ENCODE measurements around the gene ERC2.

ERC2 gene

DNA sequence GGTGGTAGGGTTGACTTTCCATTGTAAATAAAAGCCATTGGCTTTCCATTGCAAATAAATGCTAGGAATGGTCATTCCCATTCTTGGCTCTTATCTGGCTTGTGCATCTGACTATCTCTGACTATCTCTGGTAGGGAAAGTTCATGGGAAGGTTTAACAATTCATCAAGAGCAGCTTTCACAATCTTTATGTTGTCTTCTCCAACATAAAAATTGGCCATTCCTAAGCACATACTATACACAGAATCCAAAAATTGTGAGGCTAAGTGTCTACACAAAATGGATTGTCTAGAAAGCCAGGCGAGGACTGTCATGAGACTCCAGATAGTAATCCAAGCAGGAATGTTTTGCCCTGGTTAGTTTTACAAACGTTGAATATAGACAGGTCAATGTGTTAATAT, 926.8 kb downstream of the ERC2 start:
- Histone ChIP-seq H3K9me3 (ENCODE audit: severe bottlenecking) (no peaks in the 10 kb centered on the region), H3K36me3 (no peaks in the 10 kb centered on the region), H3K27ac (no peak overlapping the region), H3K27me3 (ENCODE audit: insufficient read depth, low read depth, severe bottlenecking) (no peaks in the 10 kb centered on the region), H3K4me3 (ENCODE audit: low read depth, low read length) (no peak overlapping the region)
- no peak for DNase-seq
- TF ChIP-seq CTCF (IDR thresholded peaks at IDR 0.05; ENCODE audit: low read depth, low read length): no peak

- Histone ChIP-seq H3K36me3 (no peaks in the 10 kb centered on the region), H3K4me3 (ENCODE audit: low read depth, low read length) (no peak overlapping the region), H3K9me3 (ENCODE audit: severe bottlenecking) (no peaks in the 10 kb centered on the region), H3K27me3 (ENCODE audit: insufficient read depth, low read depth, severe bottlenecking) (no peaks in the 10 kb centered on the region), H3K27ac (no peak overlapping the region)
- TF ChIP-seq CTCF (IDR thresholded peaks at IDR 0.05; ENCODE audit: low read depth, low read length): no peak
- no peak for DNase-seq
Measured at GRCh38 chr3:55541016-55541415, 927.3 kb downstream of the ERC2 start.

DNA sequence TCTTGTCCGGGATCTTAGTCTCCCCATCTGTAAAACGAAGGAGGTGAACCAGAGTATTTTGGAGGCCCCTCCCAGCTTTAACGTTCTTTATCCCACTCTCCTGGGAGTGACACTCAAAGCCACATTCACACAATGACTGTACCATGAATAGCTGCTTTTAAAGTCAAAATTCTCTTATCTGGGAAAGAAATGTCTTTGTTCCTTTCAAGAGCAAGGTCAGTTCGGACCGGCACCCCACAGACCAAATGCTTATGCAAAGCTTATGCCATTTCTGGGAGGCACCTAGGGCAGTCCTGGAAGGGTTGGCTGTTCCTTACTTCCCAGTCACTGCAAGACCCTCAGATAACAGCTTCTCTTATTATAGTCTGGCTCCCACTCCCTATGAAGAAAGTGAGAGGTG, 927.7 kb downstream of the ERC2 start:
- no peak for DNase-seq
- no peaks in the 10 kb centered on the region for H3K27me3 ChIP-seq (ENCODE audit: insufficient read depth, low read depth, severe bottlenecking)
- H3K9me3 ChIP-seq (ENCODE audit: severe bottlenecking): no peaks in the 10 kb centered on the region
- no peak overlapping the region for H3K27ac ChIP-seq
- no peak for TF ChIP-seq CTCF (IDR thresholded peaks at IDR 0.05; ENCODE audit: low read depth, low read length)
- no peak overlapping the region for H3K4me3 ChIP-seq (ENCODE audit: low read depth, low read length)
- no peaks in the 10 kb centered on the region for H3K36me3 ChIP-seq

GRCh38 chr3:55538158-55538557, 930.1 kb downstream of the ERC2 start:
- no peak for TF ChIP-seq CTCF (IDR thresholded peaks at IDR 0.05; ENCODE audit: low read depth, low read length)
- H3K9me3 ChIP-seq (ENCODE audit: severe bottlenecking): no peaks in the 10 kb centered on the region
- DNase-seq: no peak
- H3K27me3 ChIP-seq (ENCODE audit: insufficient read depth, low read depth, severe bottlenecking): no peaks in the 10 kb centered on the region
- no peaks in the 10 kb centered on the region for H3K36me3 ChIP-seq
- H3K4me3 ChIP-seq (ENCODE audit: low read depth, low read length): no peak overlapping the region
- H3K27ac ChIP-seq: no peak overlapping the region

GRCh38 chr3:55537563-55537962, 930.7 kb downstream of the ERC2 start:
- Histone ChIP-seq H3K27me3 (ENCODE audit: insufficient read depth, low read depth, severe bottlenecking) (no peaks in the 10 kb centered on the region), H3K27ac (no peak overlapping the region), H3K9me3 (ENCODE audit: severe bottlenecking) (no peaks in the 10 kb centered on the region), H3K4me3 (ENCODE audit: low read depth, low read length) (no peak overlapping the region), H3K36me3 (no peaks in the 10 kb centered on the region)
- TF ChIP-seq CTCF (IDR thresholded peaks at IDR 0.05; ENCODE audit: low read depth, low read length): no peak
- DNase-seq: no peak

GRCh38 chr3:55537129-55537528, 931.1 kb downstream of the ERC2 start:
- DNase-seq: no peak
- no peaks in the 10 kb centered on the region for H3K36me3 ChIP-seq

More at GRCh38 chr3:55537129-55537528, 931.1 kb downstream of the ERC2 start:
- Histone ChIP-seq H3K9me3 (ENCODE audit: severe bottlenecking) (no peaks in the 10 kb centered on the region), H3K27me3 (ENCODE audit: insufficient read depth, low read depth, severe bottlenecking) (no peaks in the 10 kb centered on the region), H3K4me3 (ENCODE audit: low read depth, low read length) (no peak overlapping the region), H3K27ac (no peak overlapping the region)
- TF ChIP-seq CTCF (IDR thresholded peaks at IDR 0.05; ENCODE audit: low read depth, low read length): no peak

Data from WERI-Rb-1 (cell line).